ENCODE measurements around the gene AKAP13.
"Not testable (repeated sequence)": the region's sequence is repeated elsewhere in the genome, so short reads cannot be mapped to it uniquely, and the experiment has no call there.

Gene AKAP13

GRCh38 chr15:85500060-85500708, 119.8 kb downstream of the AKAP13 start:
- no peak for DNase-seq (ENCODE audit: low spot score)

GRCh38 chr15:85500729-85501128, 120.3 kb downstream of the AKAP13 start:
- DNase-seq (ENCODE audit: low spot score): no peak

GRCh38 chr15:85501574-85501973, 121.2 kb downstream of the AKAP13 start:
- DNase-seq (ENCODE audit: low spot score): no peak

- no peak for DNase-seq (ENCODE audit: low spot score)
These were observed 122.9 kb downstream of the AKAP13 start for GRCh38 chr15:85503151-85503799.

- peak; percentile 70 for DNase-seq (ENCODE audit: low spot score)
These were observed 124.6 kb downstream of the AKAP13 start for GRCh38 chr15:85504749-85505676.

- DNase-seq (ENCODE audit: low spot score): no peak
These were observed 126.7 kb downstream of the AKAP13 start for GRCh38 chr15:85507114-85507513.

GRCh38 chr15:85509973-85510372, 129.6 kb downstream of the AKAP13 start:
- no peak for DNase-seq (ENCODE audit: low spot score)

- no peak for DNase-seq (ENCODE audit: low spot score)
These were observed 134.0 kb downstream of the AKAP13 start for GRCh38 chr15:85514413-85514812.

GRCh38 chr15:85515212-85515611, 134.8 kb downstream of the AKAP13 start:
- DNase-seq (ENCODE audit: low spot score): no peak

GRCh38 chr15:85517086-85517485, 136.7 kb downstream of the AKAP13 start:
- no peak for DNase-seq (ENCODE audit: low spot score)

- no peak for DNase-seq (ENCODE audit: low spot score)
These were observed 138.8 kb downstream of the AKAP13 start for GRCh38 chr15:85518979-85519761.

GRCh38 chr15:85520650-85521049, 140.2 kb downstream of the AKAP13 start:
- no peak for DNase-seq (ENCODE audit: low spot score)

- DNase-seq (ENCODE audit: low spot score): no peak
These were observed 143.1 kb downstream of the AKAP13 start for GRCh38 chr15:85523530-85523929.

- no peak for DNase-seq (ENCODE audit: low spot score)
These were observed 145.4 kb downstream of the AKAP13 start for GRCh38 chr15:85525755-85526154.

GRCh38 chr15:85527895-85528294, 147.5 kb downstream of the AKAP13 start:
- DNase-seq (ENCODE audit: low spot score): no peak

GRCh38 chr15:85530079-85530478, 149.7 kb downstream of the AKAP13 start:
- DNase-seq (ENCODE audit: low spot score): no peak

- DNase-seq (ENCODE audit: low spot score): no peak
These were observed 150.7 kb downstream of the AKAP13 start for GRCh38 chr15:85531083-85531482.

- DNase-seq (ENCODE audit: low spot score): no peak
These were observed 152.3 kb downstream of the AKAP13 start for GRCh38 chr15:85532689-85533088.

- DNase-seq (ENCODE audit: low spot score): peak; percentile 42
These were observed 153.6 kb downstream of the AKAP13 start for GRCh38 chr15:85534031-85534430.

- not testable (repeated sequence) for DNase-seq (ENCODE audit: low spot score)
These were observed 155.3 kb downstream of the AKAP13 start for GRCh38 chr15:85535533-85536330.

GRCh38 chr15:85536341-85536740, 155.9 kb downstream of the AKAP13 start:
- DNase-seq (ENCODE audit: low spot score): no peak
